Measurements from ENCODE around the gene TPM3. TPM values are rescaled to one million over a fixed set of nuclear protein-coding genes. Genes with fewer than 3 reads are reported as not detected.
A peak's percentile ranks its signal among the peaks of the same experiment; 100 is the strongest.

The TPM3 gene
- total RNA-seq, 1 donor from 2014 or later, result 263 TPM

DNA sequence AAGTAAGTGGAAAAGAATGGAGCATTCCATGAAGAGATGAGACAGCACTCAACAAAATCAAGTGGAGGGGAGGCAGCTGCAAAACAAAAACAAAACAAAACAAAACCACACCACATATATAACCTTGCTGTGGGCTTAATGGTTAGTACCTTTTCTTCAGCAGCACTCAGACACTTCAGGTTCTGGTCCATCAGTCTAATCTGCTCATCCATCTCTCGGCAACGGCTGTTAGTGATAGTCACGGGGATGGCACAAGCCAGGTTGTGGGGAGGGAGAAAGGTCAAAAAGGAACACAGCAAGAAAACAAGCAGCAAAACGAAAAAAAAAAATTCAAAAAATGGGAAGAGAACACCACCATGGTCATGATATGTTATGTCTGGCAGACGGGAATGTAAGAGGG lies 20.0 kb downstream of the TPM3 start:
- Mint-ChIP-seq H3K27ac (peak overlapping the region; percentile 90), H3K9me3 (no peaks in the 10 kb centered on the region), H3K4me3 (no peak overlapping the region), H3K4me1 (ENCODE audit: unreplicated experiment) (no peaks in the 10 kb centered on the region), H3K27me3 (no peaks in the 10 kb centered on the region), H3K36me3 (peaks cover 51% of the 10 kb centered on the region)
- TF ChIP-seq, protein P1, sequence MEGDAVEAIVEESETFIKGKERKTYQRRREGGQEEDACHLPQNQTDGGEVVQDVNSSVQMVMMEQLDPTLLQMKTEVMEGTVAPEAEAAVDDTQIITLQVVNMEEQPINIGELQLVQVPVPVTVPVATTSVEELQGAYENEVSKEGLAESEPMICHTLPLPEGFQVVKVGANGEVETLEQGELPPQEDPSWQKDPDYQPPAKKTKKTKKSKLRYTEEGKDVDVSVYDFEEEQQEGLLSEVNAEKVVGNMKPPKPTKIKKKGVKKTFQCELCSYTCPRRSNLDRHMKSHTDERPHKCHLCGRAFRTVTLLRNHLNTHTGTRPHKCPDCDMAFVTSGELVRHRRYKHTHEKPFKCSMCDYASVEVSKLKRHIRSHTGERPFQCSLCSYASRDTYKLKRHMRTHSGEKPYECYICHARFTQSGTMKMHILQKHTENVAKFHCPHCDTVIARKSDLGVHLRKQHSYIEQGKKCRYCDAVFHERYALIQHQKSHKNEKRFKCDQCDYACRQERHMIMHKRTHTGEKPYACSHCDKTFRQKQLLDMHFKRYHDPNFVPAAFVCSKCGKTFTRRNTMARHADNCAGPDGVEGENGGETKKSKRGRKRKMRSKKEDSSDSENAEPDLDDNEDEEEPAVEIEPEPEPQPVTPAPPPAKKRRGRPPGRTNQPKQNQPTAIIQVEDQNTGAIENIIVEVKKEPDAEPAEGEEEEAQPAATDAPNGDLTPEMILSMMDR (conservative IDR thresholded peaks at IDR 0.05), result no peak
- no peak for DNase-seq (ENCODE audit: extremely low spot score, unreplicated experiment)

DNA sequence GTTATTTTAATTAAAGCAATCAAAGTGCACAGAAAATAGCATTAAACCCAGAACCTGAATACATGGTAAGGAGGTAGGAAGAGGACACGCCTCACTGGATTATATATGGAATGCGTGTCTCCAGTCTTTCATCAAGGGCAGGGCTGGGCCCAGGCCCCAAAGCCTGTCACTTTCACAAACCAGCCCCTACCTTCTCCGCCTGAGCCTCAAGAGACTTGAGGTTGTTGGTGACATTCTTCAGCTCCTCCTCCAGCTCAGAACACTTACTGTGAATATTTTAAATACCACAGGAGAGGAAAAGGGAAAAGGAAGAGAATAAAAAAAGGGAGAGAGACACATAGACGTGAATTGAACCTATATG lies 20.7 kb downstream of the TPM3 start:
- H3K4me1 Mint-ChIP-seq (ENCODE audit: unreplicated experiment), result no peaks in the 10 kb centered on the region
- peaks cover 48% of the 10 kb centered on the region for H3K36me3 Mint-ChIP-seq
- DNase-seq (ENCODE audit: extremely low spot score, unreplicated experiment), result no peak
- H3K27ac Mint-ChIP-seq, result peak overlapping the region; percentile 90
- no peaks in the 10 kb centered on the region for H3K9me3 Mint-ChIP-seq
- H3K4me3 Mint-ChIP-seq, result peak overlapping the region; percentile 31
- H3K27me3 Mint-ChIP-seq, result no peaks in the 10 kb centered on the region
- TF ChIP-seq, protein P1 (conservative IDR thresholded peaks at IDR 0.05), result no peak

GRCh38 chr1:154170547-154171222 lies 21.2 kb downstream of the TPM3 start:
- DNase-seq (ENCODE audit: extremely low spot score, unreplicated experiment), result no peak
- TF ChIP-seq, protein P1 (conservative IDR thresholded peaks at IDR 0.05), result no peak
- Mint-ChIP-seq H3K9me3 (no peaks in the 10 kb centered on the region), H3K36me3 (peaks cover 51% of the 10 kb centered on the region), H3K4me1 (ENCODE audit: unreplicated experiment) (no peaks in the 10 kb centered on the region), H3K27ac (peak overlapping the region; percentile 90), H3K27me3 (no peaks in the 10 kb centered on the region), H3K4me3 (no peak overlapping the region)

- TF ChIP-seq, protein P1 (conservative IDR thresholded peaks at IDR 0.05), result no peak
- H3K4me1 Mint-ChIP-seq (ENCODE audit: unreplicated experiment), result no peaks in the 10 kb centered on the region
- H3K27ac Mint-ChIP-seq, result no peak overlapping the region
- peaks cover 69% of the 10 kb centered on the region for H3K36me3 Mint-ChIP-seq
- no peak for DNase-seq (ENCODE audit: extremely low spot score, unreplicated experiment)
- H3K4me3 Mint-ChIP-seq, result no peak overlapping the region
- H3K9me3 Mint-ChIP-seq, result no peaks in the 10 kb centered on the region
- H3K27me3 Mint-ChIP-seq, result no peaks in the 10 kb centered on the region
Observed at GRCh38 chr1:154167461-154167860, 24.4 kb downstream of the TPM3 start.

- H3K27ac Mint-ChIP-seq, result no peak overlapping the region
- H3K27me3 Mint-ChIP-seq, result no peaks in the 10 kb centered on the region
- DNase-seq (ENCODE audit: extremely low spot score, unreplicated experiment), result no peak
- TF ChIP-seq, protein P1 (conservative IDR thresholded peaks at IDR 0.05), result no peak
- no peaks in the 10 kb centered on the region for H3K9me3 Mint-ChIP-seq
- peaks cover 58% of the 10 kb centered on the region for H3K36me3 Mint-ChIP-seq
- no peaks in the 10 kb centered on the region for H3K4me1 Mint-ChIP-seq (ENCODE audit: unreplicated experiment)
- no peak overlapping the region for H3K4me3 Mint-ChIP-seq
Observed at GRCh38 chr1:154166207-154166606, 25.7 kb downstream of the TPM3 start.
